GM12878 (cell line): ENCODE measurements around the gene HK2. TPM values are rescaled to one million over a fixed set of nuclear protein-coding genes. Genes with fewer than 3 reads are reported as not detected.
"Not testable (repeated sequence)": the region's sequence is repeated elsewhere in the genome, so short reads cannot be mapped to it uniquely, and the experiment has no call there.

Source experiments
- ATAC-seq: fragments of 200-7000 bp; cut with Tn5 transposase; 3 replicates; pipeline ENCODE4 v1.9.1; 2020; ENCODE audit warnings: mild to moderate bottlenecking, moderate library complexity
- BruUV-seq: library from RNA; stranded (reverse); fragments of 400-500 nt; replicated peaks from 2 replicates; lab custom pipeline; 2021; lab: Mats Ljungman, UMichigan
- CTCF ChIA-PET: fragments of 300-600 bp; sonication (Branson Sonifier 250); formaldehyde crosslinking; extraction: SDS; loops from one replicate; lab custom pipeline; 2021; ENCODE audit warnings: inconsistent platforms; lab: Yijun Ruan, JAX
- POLR2A ChIA-PET: fragments of 350-600 bp; formaldehyde crosslinking; extraction: SDS; loops from one replicate; lab custom pipeline; 2021; ENCODE audit warnings: inconsistent platforms; lab: Charles Lee
- RAD21 ChIA-PET: fragments of 300-600 bp; sonication (Branson Sonifier 250); formaldehyde crosslinking; loops from one replicate; lab custom pipeline; 2023; ENCODE audit warnings: antibody characterized with exemption; ENCODE audit not compliant: unreplicated experiment; lab: Charles Lee
- SMC1A ChIA-PET: fragments of 300-600 bp; sonication (Branson Sonifier 250); formaldehyde crosslinking; loops from one replicate; lab custom pipeline; 2023; ENCODE audit not compliant: unreplicated experiment, uncharacterized antibody; lab: Charles Lee
- DNase-seq: peaks from one replicate; pipeline ENCODE4 v3.0.0-alpha.2; 2011; ENCODE audit warnings: low read depth, low spot score
- FAIRE-seq: peaks from 3 replicates; lab custom pipeline; 2011; peaks lifted over from hg19 to GRCh38; lab: Jason Lieb, UNC
- H2AFZ ChIP-seq: 2 replicates; pipeline ENCODE4 v1.6.0; 2011; ENCODE audit warnings: low read depth, low read length, control low read depth; ENCODE audit not compliant: control insufficient read depth
- H3K27ac ChIP-seq: 2 replicates; pipeline ENCODE4 v1.5.1; 2011; ENCODE audit warnings: control low read depth; ENCODE audit not compliant: control insufficient read depth, insufficient read depth
- H3K27me3 ChIP-seq, 2 experiments: replicated peaks in 1 of 2; 2 replicates each; pipeline versions ENCODE4 v1.6.0 to v1.6.1; 2011; ENCODE audit warnings: low read length in 1 of 2; ENCODE audit not compliant: control insufficient read depth in 2 of 2, insufficient read depth in 2 of 2
- H3K36me3 ChIP-seq, 2 experiments: 2 replicates each; pipeline ENCODE4 v1.5.1; 2011; ENCODE audit warnings: low read length in 1 of 2; ENCODE audit not compliant: control insufficient read depth in 2 of 2, insufficient read depth in 2 of 2
- H3K4me1 ChIP-seq: 2 replicates; pipeline ENCODE4 v1.6.1; 2011; ENCODE audit warnings: mild to moderate bottlenecking, low read length, moderate library complexity, mixed read lengths; ENCODE audit not compliant: control insufficient read depth, insufficient read depth
- H3K4me2 ChIP-seq: 2 replicates; pipeline ENCODE4 v1.6.0; 2011; ENCODE audit warnings: control low read depth; ENCODE audit not compliant: control insufficient read depth, insufficient read depth
- H3K4me3 ChIP-seq: fragments of 200-600 bp; sonication (generic); 2 replicates; pipeline ENCODE4 v1.5.1; 2016
- H3K79me2 ChIP-seq: 2 replicates; pipeline ENCODE4 v1.6.0; 2011; ENCODE audit warnings: low read length; ENCODE audit not compliant: control insufficient read depth, insufficient read depth
- H3K9ac ChIP-seq: 2 replicates; pipeline ENCODE4 v1.8.0; 2011; ENCODE audit warnings: low read length, control low read depth, mixed read lengths; ENCODE audit not compliant: control insufficient read depth, insufficient read depth
- H3K9me3 ChIP-seq: replicated peaks from 3 replicates; pipeline ENCODE4 v1.5.1; 2011; ENCODE audit warnings: mild to moderate bottlenecking, low read length; ENCODE audit not compliant: control insufficient read depth, insufficient read depth
- H4K20me1 ChIP-seq: 2 replicates; pipeline ENCODE4 v1.6.0; 2011; ENCODE audit not compliant: control insufficient read depth, insufficient read depth
- BMI1 ChIP-seq: fragments of 450-650 bp; IDR thresholded peaks from 2 replicates; pipeline ENCODE4 v1.6.1; 2016; ENCODE audit warnings: mild to moderate bottlenecking, moderate library complexity, borderline replicate concordance
- FOXK2 ChIP-seq: fragments of 450-650 bp; IDR thresholded peaks from 2 replicates; pipeline ENCODE4 v1.6.1; 2017; ENCODE audit warnings: mild to moderate bottlenecking, moderate library complexity
- MEF2A ChIP-seq: IDR thresholded peaks from 2 replicates; pipeline ENCODE4 v1.6.1; 2011; ENCODE audit warnings: low read depth, mild to moderate bottlenecking, low read length, moderate library complexity; ENCODE audit not compliant: insufficient read depth
- NR2C2 ChIP-seq: IDR thresholded peaks from 2 replicates; pipeline ENCODE4 v1.6.1; 2011; ENCODE audit warnings: borderline replicate concordance, low read depth; ENCODE audit not compliant: control insufficient read depth, insufficient read length
- RUNX3 ChIP-seq: IDR thresholded peaks from 2 replicates; pipeline ENCODE4 v1.6.1; 2012; ENCODE audit warnings: low read length, inconsistent platforms
- SIX5 ChIP-seq: IDR thresholded peaks from 2 replicates; pipeline ENCODE4 v1.6.1; 2011; ENCODE audit warnings: mild to moderate bottlenecking, low read depth, low read length, moderate library complexity; ENCODE audit not compliant: severe bottlenecking
- SMARCA5 ChIP-seq: fragments of 450-650 bp; IDR thresholded peaks from 2 replicates; pipeline ENCODE4 v1.6.1; 2017; ENCODE audit warnings: mild to moderate bottlenecking
- SUZ12 ChIP-seq: fragments of 200-600 bp; sonication (generic); IDR thresholded peaks from one replicate; pipeline ENCODE4 v1.6.1; 2018; ENCODE audit warnings: antibody characterized with exemption, mild to moderate bottlenecking; ENCODE audit not compliant: unreplicated experiment
- TCF3 ChIP-seq: IDR thresholded peaks from 2 replicates; pipeline ENCODE4 v1.6.1; 2012; ENCODE audit warnings: low read depth, mild to moderate bottlenecking, low read length, borderline replicate concordance; ENCODE audit not compliant: insufficient read depth
- WGBS: methylation state at CpG from one replicate; pipeline ENCODE4 v1.1.6; 2016; ENCODE audit warnings: low lambda C conversion rate; ENCODE audit not compliant: insufficient replicate concordance, insufficient coverage; ENCODE audit errors: missing lambda C conversion rate; 5-methylcytosine and 5-hydroxymethylcytosine counted together
- in situ Hi-C: fragments of 300-500 bp; cut with MboI; formaldehyde crosslinking; loops from 9 replicates; pipeline ENCODE4 v1.14.3; 2018; ENCODE audit warnings: mixed read lengths
- intact Hi-C: fragments of 100-400 bp; cut with micrococcal nuclease; formaldehyde crosslinking; loops from one replicate; pipeline ENCODE4 v1.14.2; 2022; ENCODE audit not compliant: unreplicated experiment
- polyA plus RNA-seq, 11 experiments: library from polyadenylated mRNA; depleted of rRNA in 4 of 11; unstranded in 6 of 11; stranded (reverse) in 5 of 11; fragments of >200 nt; fragmentation: Nextera tagmentation in 4 of 11; fragmentation: Illumina TruSeq in 1 of 11; extraction: Ambion mirVana in 4 of 11; extraction: Trizol in 1 of 11; gene quantifications; 1 replicate in 1 of 11; 2 replicates in 10 of 11; pipeline versions ENCODE4 v1.2.1 to v1.2.3, GENCODE V29; 2011 to 2016; ENCODE audit warnings: inconsistent platforms in 2 of 11, missing spikeins in 2 of 11, low read depth in 1 of 11
- total RNA-seq, 4 experiments: library from RNA; depleted of rRNA in 3 of 4; stranded (reverse); fragments of >200 nt in 3 of 4; fragmentation: Illumina TruSeq in 1 of 4; extraction: Trizol in 1 of 4; gene quantifications; 2 replicates each; pipeline versions ENCODE4 v1.2.1 to v1.2.3, GENCODE V29; 2013 to 2021
- TF ChIP-seq, protein P1 (sequence below): IDR thresholded peaks from 2 replicates; pipeline ENCODE4 v1.6.1; 2012; ENCODE audit warnings: low read depth, low read length, improper control_type of control experiment
- TF ChIP-seq, protein P2 (sequence below): IDR thresholded peaks from 2 replicates; pipeline ENCODE4 v1.6.1; 2012; ENCODE audit warnings: improper control_type of control experiment, low read depth, low read length; ENCODE audit not compliant: insufficient replicate concordance

HK2 gene
- total and polyA plus RNA-seq, 10 of the 15 experiments (the other 5 are each of a cell fraction or from before 2014, with no cell fraction given) = 5.0 to 73.1 (median 20.2) TPM

DNA sequence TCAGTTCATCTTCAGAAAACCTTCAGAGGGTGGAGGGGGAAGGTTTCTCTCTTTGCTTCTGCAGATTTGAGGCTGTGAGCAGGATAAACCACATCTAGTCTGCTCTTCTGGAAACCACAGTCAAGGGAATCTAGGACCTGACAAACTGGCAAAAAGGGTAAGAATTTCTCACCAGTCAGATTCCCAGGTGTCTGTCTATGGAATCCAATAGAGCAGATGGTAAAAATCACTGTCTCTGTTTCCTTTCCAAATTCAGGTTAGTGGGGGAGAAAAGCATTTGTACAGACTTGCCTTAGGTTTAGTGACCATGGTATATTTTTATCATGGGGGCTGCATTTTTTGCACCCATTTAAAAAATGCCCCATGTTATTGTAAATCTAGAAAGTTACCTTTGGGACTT is 62.3 kb downstream of the HK2 start:
- no peak overlapping the region for H3K4me2 ChIP-seq
- H3K4me3 ChIP-seq = no peak overlapping the region
- CTCF ChIA-PET = no interaction called here
- no peak overlapping the region for H3K9ac ChIP-seq
- no peaks in the 10 kb centered on the region; the same call in 2 of the 3 replicates for H3K9me3 ChIP-seq
- RAD21 ChIA-PET = no interaction called here
- intact Hi-C loops (no loop called here), in situ Hi-C loops (no loop called here)
- TF ChIP-seq NR2C2 (no peak), SUZ12 (no peak), FOXK2 (no peak), TCF3 (no peak), MEF2A (no peak), SIX5 (no peak), RUNX3 (no peak), SMARCA5 (no peak), BMI1 (no peak)
- TF ChIP-seq, protein P1, sequence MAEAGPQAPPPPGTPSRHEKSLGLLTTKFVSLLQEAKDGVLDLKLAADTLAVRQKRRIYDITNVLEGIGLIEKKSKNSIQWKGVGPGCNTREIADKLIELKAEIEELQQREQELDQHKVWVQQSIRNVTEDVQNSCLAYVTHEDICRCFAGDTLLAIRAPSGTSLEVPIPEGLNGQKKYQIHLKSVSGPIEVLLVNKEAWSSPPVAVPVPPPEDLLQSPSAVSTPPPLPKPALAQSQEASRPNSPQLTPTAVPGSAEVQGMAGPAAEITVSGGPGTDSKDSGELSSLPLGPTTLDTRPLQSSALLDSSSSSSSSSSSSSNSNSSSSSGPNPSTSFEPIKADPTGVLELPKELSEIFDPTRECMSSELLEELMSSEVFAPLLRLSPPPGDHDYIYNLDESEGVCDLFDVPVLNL = no peak
- TF ChIP-seq, protein P2, sequence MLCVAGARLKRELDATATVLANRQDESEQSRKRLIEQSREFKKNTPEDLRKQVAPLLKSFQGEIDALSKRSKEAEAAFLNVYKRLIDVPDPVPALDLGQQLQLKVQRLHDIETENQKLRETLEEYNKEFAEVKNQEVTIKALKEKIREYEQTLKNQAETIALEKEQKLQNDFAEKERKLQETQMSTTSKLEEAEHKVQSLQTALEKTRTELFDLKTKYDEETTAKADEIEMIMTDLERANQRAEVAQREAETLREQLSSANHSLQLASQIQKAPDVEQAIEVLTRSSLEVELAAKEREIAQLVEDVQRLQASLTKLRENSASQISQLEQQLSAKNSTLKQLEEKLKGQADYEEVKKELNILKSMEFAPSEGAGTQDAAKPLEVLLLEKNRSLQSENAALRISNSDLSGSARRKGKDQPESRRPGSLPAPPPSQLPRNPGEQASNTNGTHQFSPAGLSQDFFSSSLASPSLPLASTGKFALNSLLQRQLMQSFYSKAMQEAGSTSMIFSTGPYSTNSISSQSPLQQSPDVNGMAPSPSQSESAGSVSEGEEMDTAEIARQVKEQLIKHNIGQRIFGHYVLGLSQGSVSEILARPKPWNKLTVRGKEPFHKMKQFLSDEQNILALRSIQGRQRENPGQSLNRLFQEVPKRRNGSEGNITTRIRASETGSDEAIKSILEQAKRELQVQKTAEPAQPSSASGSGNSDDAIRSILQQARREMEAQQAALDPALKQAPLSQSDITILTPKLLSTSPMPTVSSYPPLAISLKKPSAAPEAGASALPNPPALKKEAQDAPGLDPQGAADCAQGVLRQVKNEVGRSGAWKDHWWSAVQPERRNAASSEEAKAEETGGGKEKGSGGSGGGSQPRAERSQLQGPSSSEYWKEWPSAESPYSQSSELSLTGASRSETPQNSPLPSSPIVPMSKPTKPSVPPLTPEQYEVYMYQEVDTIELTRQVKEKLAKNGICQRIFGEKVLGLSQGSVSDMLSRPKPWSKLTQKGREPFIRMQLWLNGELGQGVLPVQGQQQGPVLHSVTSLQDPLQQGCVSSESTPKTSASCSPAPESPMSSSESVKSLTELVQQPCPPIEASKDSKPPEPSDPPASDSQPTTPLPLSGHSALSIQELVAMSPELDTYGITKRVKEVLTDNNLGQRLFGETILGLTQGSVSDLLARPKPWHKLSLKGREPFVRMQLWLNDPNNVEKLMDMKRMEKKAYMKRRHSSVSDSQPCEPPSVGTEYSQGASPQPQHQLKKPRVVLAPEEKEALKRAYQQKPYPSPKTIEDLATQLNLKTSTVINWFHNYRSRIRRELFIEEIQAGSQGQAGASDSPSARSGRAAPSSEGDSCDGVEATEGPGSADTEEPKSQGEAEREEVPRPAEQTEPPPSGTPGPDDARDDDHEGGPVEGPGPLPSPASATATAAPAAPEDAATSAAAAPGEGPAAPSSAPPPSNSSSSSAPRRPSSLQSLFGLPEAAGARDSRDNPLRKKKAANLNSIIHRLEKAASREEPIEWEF = no peak
- FAIRE-seq (no peak), ATAC-seq (no peak), DNase-seq (no peak)
- POLR2A ChIA-PET = no interaction called here
- peaks cover 0 to 19% of the 10 kb centered on the region in 2 experiments; a peak in 2 of 4 replicates for H3K36me3 ChIP-seq
- no peak overlapping the region for H2AFZ ChIP-seq
- BruUV-seq = no TSS peak
- H3K4me1 ChIP-seq = no peaks in the 10 kb centered on the region
- no peaks in the 10 kb centered on the region for H3K79me2 ChIP-seq
- H3K27ac ChIP-seq = no peak overlapping the region
- SMC1A ChIA-PET = no interaction called here
- no peaks in the 10 kb centered on the region for H4K20me1 ChIP-seq
- no peaks in the 10 kb centered on the region for H3K27me3 ChIP-seq

DNA sequence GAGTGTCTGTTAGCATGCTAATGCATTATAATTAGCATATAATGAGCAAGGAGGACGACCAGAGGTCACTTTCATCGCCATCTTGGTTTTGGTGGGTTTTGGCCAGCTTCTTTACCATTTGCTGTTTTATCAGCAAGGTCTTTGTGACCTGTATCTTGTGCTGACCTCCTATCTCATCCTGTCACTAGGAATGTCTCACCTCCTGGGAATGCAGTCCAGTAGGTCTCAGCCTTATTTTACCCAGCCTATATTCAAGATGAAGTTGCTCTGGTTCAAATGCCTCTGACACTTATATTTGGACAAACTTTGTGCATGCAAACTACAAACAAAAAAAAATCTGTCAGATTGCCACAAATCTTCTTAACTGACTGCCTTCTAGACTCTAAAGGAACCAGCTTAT is 66.3 kb downstream of the HK2 start:
- in situ Hi-C loops, H3K9me3 ChIP-seq, H3K4me1 ChIP-seq, BruUV-seq, H3K27ac ChIP-seq, FAIRE-seq, H3K27me3 ChIP-seq, H3K9ac ChIP-seq, H3K36me3 ChIP-seq, ATAC-seq, H3K79me2 ChIP-seq, RAD21 ChIA-PET, POLR2A ChIA-PET, DNase-seq, H2AFZ ChIP-seq, H4K20me1 ChIP-seq, intact Hi-C loops, H3K4me3 ChIP-seq, H3K4me2 ChIP-seq: not testable (repeated sequence)
- CTCF ChIA-PET = interaction anchor here (1.1 kb wide), 1 partner anchor 19 kb away, joined by 4 read pairs; no protein-coding TSS in a partner anchor
- 56% methylated on average over 2 of the region's 2 CpGs for WGBS
- SMC1A ChIA-PET = interaction anchor here (0.8 kb wide), 1 partner anchor 75 kb away, joined by 3 read pairs; no protein-coding TSS in a partner anchor
